Peyer's patch (tissue), 4 donors: Measurements from ENCODE around the gene DMTF1. TPM values are rescaled to one million over a fixed set of nuclear protein-coding genes. Genes with fewer than 3 reads are reported as not detected.

Source experiments
- DNase-seq, 3 donors: peaks; one replicate each; pipeline ENCODE4 v3.0.0-alpha.2; 2017 to 2019
- H3K27ac ChIP-seq, 4 donors: fragments of 200-600 bp; sonication (generic); one replicate each; pipeline ENCODE4 v1.5.1; 2016 to 2019
- H3K27me3 ChIP-seq, 2 donors: fragments of 200-600 bp; sonication (generic); one replicate each; pipeline ENCODE4 v1.5.1; 2019
- H3K36me3 ChIP-seq, 3 donors: fragments of 200-600 bp; sonication (generic); one replicate each; pipeline ENCODE4 v1.5.1; 2016 to 2019
- H3K4me1 ChIP-seq, 4 donors: fragments of 200-600 bp; sonication (generic); one replicate each; pipeline ENCODE4 v1.5.1; 2016 to 2019
- H3K4me3 ChIP-seq, 4 donors: fragments of 200-600 bp; sonication (generic); 1 replicate in 3 of 4; 2 replicates in 1 of 4; pipeline ENCODE4 v1.5.1; 2016 to 2019; ENCODE audit warnings: mild to moderate bottlenecking in 1 of 4
- H3K9me3 ChIP-seq, 4 donors: fragments of 200-600 bp; sonication (generic); one replicate each; pipeline ENCODE4 v1.5.1; 2016 to 2019; ENCODE audit warnings: mild to moderate bottlenecking in 1 of 4
- POLR2A ChIP-seq, 2 donors: fragments of 450-650 bp; IDR thresholded peaks; one replicate each; pipeline ENCODE4 v1.5.1; 2017; ENCODE audit warnings: antibody characterized with exemption in 2 of 2, mild to moderate bottlenecking in 2 of 2, moderate library complexity in 2 of 2
- total RNA-seq, 4 donors: library from RNA; depleted of rRNA; stranded (reverse); fragments of >200 nt; gene quantifications; one replicate each; pipeline ENCODE4 v1.1.0, GENCODE V29; 2016
- TF ChIP-seq, protein P1 (sequence below), 6 experiments: fragments of 450-650 bp in 4 of 6; fragments of 200-600 bp in 2 of 6; sonication (generic) in 1 of 6; IDR thresholded peaks; one replicate each; pipeline ENCODE4 v1.5.1; 2017 to 2019; ENCODE audit warnings: antibody characterized with exemption in 6 of 6, mild to moderate bottlenecking in 3 of 6, moderate library complexity in 1 of 6

Gene DMTF1
- total RNA-seq, 4 donors from 2014 or later = 107 to 221 (median 154) TPM

GRCh38 chr7:87213811-87214210, 61.6 kb downstream of the DMTF1 start:
- Histone ChIP-seq H3K27me3 (no peaks in the 10 kb centered on the region), H3K9me3 (no peaks in the 10 kb centered on the region), H3K27ac (peak overlapping the region in 1 of 4 donors; percentile 32), H3K36me3 (no peaks in the 10 kb centered on the region), H3K4me1 (peaks cover 0 to 35% (median 31%) of the 10 kb centered on the region in 4 donors), H3K4me3 (no peak overlapping the region)
- DNase-seq = no peak
- TF ChIP-seq POLR2A (IDR thresholded peaks at IDR 0.05) = no peak
- TF ChIP-seq, protein P1, sequence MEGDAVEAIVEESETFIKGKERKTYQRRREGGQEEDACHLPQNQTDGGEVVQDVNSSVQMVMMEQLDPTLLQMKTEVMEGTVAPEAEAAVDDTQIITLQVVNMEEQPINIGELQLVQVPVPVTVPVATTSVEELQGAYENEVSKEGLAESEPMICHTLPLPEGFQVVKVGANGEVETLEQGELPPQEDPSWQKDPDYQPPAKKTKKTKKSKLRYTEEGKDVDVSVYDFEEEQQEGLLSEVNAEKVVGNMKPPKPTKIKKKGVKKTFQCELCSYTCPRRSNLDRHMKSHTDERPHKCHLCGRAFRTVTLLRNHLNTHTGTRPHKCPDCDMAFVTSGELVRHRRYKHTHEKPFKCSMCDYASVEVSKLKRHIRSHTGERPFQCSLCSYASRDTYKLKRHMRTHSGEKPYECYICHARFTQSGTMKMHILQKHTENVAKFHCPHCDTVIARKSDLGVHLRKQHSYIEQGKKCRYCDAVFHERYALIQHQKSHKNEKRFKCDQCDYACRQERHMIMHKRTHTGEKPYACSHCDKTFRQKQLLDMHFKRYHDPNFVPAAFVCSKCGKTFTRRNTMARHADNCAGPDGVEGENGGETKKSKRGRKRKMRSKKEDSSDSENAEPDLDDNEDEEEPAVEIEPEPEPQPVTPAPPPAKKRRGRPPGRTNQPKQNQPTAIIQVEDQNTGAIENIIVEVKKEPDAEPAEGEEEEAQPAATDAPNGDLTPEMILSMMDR (IDR thresholded peaks at IDR 0.05) = no peak

GRCh38 chr7:87215046-87215445, 62.8 kb downstream of the DMTF1 start:
- Histone ChIP-seq H3K9me3 (no peaks in the 10 kb centered on the region), H3K4me3 (no peak overlapping the region), H3K36me3 (no peaks in the 10 kb centered on the region), H3K27ac (no peak overlapping the region), H3K4me1 (peaks cover 0 to 35% (median 31%) of the 10 kb centered on the region in 4 donors), H3K27me3 (no peaks in the 10 kb centered on the region)
- TF ChIP-seq POLR2A (IDR thresholded peaks at IDR 0.05) = no peak
- TF ChIP-seq, protein P1 (IDR thresholded peaks at IDR 0.05) = no peak
- peak in 1 of 3 donors; percentile 28 for DNase-seq

- Histone ChIP-seq H3K36me3 (no peaks in the 10 kb centered on the region), H3K4me3 (peak overlapping the region in 3 of 4 donors; percentile 20 to 98 (median 75)), H3K9me3 (no peaks in the 10 kb centered on the region), H3K27ac (peak overlapping the region; percentile 24 to 96 (median 56)), H3K27me3 (no peaks in the 10 kb centered on the region), H3K4me1 (peaks cover 0 to 38% (median 22%) of the 10 kb centered on the region in 4 donors)
- DNase-seq = peak in 2 of 3 donors; percentile 67 to 76
- no peak for TF ChIP-seq POLR2A (IDR thresholded peaks at IDR 0.05)
- TF ChIP-seq, protein P1 (IDR thresholded peaks at IDR 0.05) = no peak
These were observed 64.7 kb downstream of the DMTF1 start for GRCh38 chr7:87216701-87217508.

DNA sequence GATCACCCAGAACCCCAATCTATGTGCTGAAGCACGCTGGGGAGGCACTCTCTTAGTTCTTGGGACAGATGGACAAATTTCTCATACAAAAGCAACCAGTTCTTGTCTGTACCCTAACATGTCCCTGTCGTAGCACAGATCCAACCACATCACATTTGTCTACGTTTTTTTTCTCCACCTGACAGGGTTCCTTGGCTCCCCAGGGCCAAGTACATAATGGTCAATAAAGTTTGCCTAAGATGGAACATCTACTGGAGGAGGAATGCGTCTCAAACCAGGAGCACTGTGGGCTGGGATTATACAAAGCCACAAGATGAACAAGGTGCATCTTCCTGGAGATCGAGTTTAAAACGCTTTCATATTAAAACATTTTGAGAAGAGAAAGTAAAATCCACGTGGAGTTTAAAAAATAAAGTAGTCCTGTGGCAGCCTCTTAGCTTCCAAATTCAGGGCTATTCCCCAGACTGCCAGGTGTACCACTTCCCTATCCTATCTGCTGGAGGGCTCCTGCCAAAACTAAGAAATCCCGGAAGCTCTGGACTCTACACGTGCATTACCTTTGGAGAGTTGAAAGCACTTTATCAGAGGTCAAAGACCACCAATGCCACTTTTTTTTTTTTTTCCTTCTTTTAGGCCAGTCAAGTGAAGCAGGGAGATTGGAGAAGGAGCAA, 65.9 kb downstream of the DMTF1 start:
- Histone ChIP-seq H3K27ac (peak overlapping the region; percentile 73 to 96 (median 85)), H3K36me3 (no peaks in the 10 kb centered on the region), H3K27me3 (no peaks in the 10 kb centered on the region), H3K4me1 (peaks cover 0 to 31% (median 11%) of the 10 kb centered on the region in 4 donors), H3K9me3 (no peaks in the 10 kb centered on the region), H3K4me3 (peak overlapping the region; percentile 75 to 98 (median 82))
- no peak for TF ChIP-seq POLR2A (IDR thresholded peaks at IDR 0.05)
- TF ChIP-seq, protein P1 (IDR thresholded peaks at IDR 0.05) = no peak
- no peak for DNase-seq

GRCh38 chr7:87218796-87219544, 66.7 kb downstream of the DMTF1 start:
- Histone ChIP-seq H3K4me1 (peaks cover 0 to 31% (median 8%) of the 10 kb centered on the region in 4 donors), H3K27me3 (no peaks in the 10 kb centered on the region), H3K36me3 (no peaks in the 10 kb centered on the region), H3K27ac (peak overlapping the region; percentile 73 to 96 (median 85)), H3K9me3 (no peaks in the 10 kb centered on the region), H3K4me3 (peak overlapping the region; percentile 75 to 98 (median 82))
- peak in 2 of 3 donors; percentile 74 to 82 for DNase-seq
- TF ChIP-seq, protein P1 (IDR thresholded peaks at IDR 0.05) = no peak
- no peak for TF ChIP-seq POLR2A (IDR thresholded peaks at IDR 0.05)
